ENCODE measurements around the gene RBM43. TPM values are rescaled to one million over a fixed set of nuclear protein-coding genes. Genes with fewer than 3 reads are reported as not detected.
"Not testable (repeated sequence)": the region's sequence is repeated elsewhere in the genome, so short reads cannot be mapped to it uniquely, and the experiment has no call there.

The RBM43 gene
- total RNA-seq, 2 experiments from 2014 or later: 1.9 to 2.2 TPM

DNA sequence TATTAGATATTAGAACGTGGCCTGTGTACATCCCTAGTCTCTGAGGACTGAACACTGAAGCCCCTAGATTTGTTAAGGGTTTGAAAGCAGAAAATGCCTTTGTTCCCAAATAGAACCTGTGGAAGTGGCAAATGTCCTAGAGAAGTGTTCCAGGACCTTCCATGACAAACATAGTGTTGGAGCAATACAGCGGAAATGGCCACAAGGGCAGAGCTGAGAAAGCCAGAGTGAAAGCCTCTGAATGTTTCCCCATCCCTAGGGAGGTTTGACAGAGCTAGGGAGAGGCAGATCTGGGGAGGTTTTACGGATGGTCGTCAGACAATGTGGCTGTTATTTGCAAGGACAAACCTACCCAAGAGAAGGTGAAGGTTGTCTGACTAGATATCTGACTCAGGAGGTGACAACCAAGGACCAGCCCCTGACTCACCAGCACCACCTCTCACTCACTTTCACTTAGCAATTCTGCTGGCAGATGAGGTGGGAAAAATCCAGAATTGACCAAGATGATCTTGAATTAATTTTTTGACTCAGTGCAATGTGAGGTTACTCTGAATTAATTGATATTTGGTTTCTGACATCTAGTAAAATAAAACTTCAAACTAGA lies 24.1 kb downstream of the RBM43 start:
- ChIA-PET POLR2A (no interaction called here), CTCF (no interaction called here)

DNA sequence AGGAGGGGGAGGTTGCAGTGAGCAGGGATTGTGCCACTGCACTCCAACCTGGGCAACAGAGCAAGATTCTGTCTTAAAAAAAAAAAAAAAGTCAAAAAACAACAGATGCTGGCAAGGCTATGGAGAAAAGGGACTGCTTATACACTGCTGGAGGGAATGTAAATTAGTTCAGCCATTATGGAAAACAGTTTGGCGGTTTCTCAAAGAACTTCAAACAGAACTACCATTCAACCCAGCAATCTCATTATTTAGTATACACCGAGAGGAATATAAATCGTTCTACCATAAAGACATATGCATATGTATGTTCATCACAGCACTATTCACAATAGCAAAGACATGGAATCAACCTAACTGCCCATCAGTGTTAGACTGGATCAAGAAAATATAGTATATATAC lies 27.9 kb downstream of the RBM43 start:
- CTCF ChIA-PET, POLR2A ChIA-PET: not testable (repeated sequence)

- POLR2A ChIA-PET, CTCF ChIA-PET: not testable (repeated sequence)
Measured at GRCh38 chr2:151233288-151233687, 28.4 kb downstream of the RBM43 start.

DNA sequence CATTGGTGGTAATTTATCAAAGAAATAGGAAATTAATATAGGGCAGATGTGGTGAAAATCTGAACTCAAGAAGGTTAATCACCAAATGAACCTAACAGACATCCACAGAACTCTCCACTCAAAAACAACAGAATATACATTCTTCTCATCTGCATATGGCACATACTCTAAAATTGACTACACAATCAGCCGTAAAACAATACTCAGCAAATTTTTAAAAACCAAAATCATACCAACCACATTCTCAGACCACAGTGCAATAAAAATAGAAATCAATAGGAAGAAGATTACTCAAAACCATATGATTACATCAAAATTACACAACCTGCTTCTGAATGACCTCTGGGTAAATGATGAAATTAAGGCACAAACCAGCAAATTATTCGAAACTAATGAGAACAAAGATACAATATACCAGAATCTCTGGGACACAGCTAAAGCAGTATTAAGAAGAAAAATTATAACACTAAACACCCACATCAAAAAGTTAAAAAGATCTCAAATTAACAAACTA lies 31.0 kb downstream of the RBM43 start:
- ChIA-PET CTCF (no interaction called here), POLR2A (no interaction called here)

- POLR2A ChIA-PET: no interaction called here
- CTCF ChIA-PET: no interaction called here
Measured at GRCh38 chr2:151228847-151229512, 32.7 kb downstream of the RBM43 start.

DNA sequence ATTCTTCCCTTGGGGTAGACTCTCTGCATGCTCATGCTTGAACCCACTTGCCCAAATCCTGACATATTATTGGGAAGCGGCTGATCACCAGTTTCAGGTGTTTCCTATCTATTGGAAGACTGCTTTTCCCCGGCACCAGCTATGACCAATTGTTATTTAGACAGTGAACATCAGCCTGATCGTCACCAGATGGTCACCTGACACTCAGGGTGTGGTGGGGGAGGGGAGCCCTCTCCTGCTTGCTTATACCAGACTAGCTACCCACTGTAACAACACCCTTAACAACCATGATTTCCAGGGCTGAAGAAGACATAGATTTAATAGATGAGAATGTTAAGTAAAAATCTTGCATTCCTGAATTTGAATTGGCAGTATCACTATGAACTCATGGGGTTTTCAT lies 44.3 kb downstream of the RBM43 start:
- ChIA-PET POLR2A (no interaction called here), CTCF (no interaction called here)

GRCh38 chr2:151207100-151207499 lies 54.6 kb downstream of the RBM43 start:
- POLR2A ChIA-PET: no interaction called here

DNA sequence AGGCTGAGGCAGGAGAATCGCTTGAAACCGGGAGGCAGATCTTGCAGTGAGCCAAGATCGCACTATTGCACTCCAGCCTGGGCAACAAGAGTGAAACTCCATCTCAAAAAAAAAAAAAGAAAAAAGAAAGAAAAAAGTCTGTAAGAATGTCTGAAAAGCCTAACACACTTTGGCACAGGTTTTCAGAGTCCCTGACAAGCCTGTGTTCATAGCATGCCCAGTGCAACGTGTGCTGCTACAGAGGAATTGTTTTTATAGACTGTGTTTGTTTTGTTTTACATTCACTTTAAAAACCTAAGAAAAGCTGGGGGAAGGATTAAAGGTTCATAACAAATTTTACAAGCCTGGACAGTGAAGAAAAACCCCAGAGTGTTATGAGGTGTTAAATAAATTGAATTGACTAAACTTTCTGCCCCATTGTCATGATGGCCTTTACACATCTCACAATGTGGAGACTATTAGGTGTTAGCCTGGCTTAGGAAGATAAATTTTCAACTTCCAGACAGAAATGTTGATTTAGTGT lies 55.2 kb downstream of the RBM43 start:
- ChIA-PET POLR2A (no interaction called here), CTCF (no interaction called here)

More at GRCh38 chr2:151207100-151207499, 54.6 kb downstream of the RBM43 start:
- CTCF ChIA-PET: no interaction called here

GRCh38 chr2:151205571-151205970 lies 56.1 kb downstream of the RBM43 start:
- CTCF ChIA-PET: no interaction called here
- POLR2A ChIA-PET: no interaction called here

DNA sequence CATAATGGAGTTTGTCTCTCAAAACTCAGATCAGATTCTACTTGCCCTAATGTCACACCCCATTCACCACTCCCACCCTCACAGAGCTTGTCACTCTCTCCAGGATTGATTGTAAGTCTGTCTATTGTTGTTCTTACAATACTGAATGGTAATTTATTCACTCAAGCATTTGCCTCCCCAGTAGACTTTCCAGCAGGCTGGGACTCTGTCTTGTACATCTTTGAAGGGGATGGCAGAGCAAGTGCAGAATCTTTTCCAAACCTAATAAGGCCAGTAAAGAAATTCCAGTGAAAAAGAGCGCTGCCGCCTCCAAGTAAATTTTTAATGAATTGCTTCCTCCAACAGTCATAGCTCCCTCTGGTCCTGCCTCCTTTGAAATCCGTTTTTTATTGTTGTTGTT lies 56.9 kb downstream of the RBM43 start:
- CTCF ChIA-PET: no interaction called here
- POLR2A ChIA-PET: no interaction called here

DNA sequence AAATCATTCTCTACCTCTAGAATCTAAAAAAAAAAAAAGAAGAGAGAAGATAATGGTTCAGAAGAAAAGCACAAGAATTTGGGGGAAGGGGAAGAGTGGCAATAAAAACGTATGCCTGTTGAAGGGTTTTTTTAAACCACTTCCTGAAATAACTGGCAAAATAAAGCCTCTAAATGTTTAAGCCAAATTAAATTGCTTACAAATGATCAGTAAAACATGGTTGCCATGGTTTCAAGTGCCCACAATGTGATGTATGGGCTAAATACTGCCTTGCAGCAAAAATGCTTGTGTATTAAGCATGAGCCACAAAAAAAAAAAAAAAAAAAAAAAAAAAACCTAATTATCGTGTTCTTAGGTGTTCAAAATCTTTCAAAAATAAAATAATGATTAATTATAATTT lies 60.8 kb downstream of the RBM43 start:
- ChIA-PET POLR2A (no interaction called here), CTCF (no interaction called here)

DNA sequence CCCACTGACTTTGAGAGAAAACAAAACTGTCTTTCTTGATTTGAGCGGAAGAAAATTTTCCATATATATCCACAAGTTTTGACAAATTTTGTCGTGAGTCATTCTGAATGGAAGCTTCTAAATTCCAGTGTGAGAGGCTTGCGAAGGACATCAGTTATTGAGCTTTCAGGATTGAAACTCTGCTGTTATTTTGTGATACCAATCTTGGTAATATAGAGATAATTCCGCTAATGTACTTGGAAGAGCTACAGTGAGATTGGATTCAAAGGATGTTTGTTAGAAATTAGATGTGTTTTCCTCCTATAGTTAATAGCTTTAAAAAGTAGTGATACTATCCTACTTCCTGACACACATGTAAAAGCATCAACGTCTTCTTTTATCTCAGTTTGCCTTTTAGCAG lies 61.4 kb downstream of the RBM43 start:
- CTCF ChIA-PET: no interaction called here
- POLR2A ChIA-PET: no interaction called here

- ChIA-PET POLR2A (no interaction called here), CTCF (no interaction called here)
Measured at GRCh38 chr2:151198645-151199044, 63.0 kb downstream of the RBM43 start.

Other genes with a start within 250 kb of the RBM43 start
- 10 to 100 TPM; 34.4 to 37.4 TPM for gene NMI, start 27.8 kb upstream of the RBM43 start, total RNA-seq
- gene TNFAIP6, start 95.7 kb upstream of the RBM43 start, total RNA-seq: not detected
- gene RIF1, start 148.0 kb upstream of the RBM43 start, total RNA-seq: 10 to 100 TPM; 74.1 to 78.4 TPM